GM21526 (cell line): ENCODE results near the gene ACOX3.

Experiments used
- ATAC-seq: cut with Tn5 transposase; IDR thresholded peaks from one replicate; pipeline ENCODE4 v1.9.1; 2021; ENCODE audit warnings: moderate library complexity; ENCODE audit not compliant: unreplicated experiment, low FRiP score

ACOX3 gene

DNA sequence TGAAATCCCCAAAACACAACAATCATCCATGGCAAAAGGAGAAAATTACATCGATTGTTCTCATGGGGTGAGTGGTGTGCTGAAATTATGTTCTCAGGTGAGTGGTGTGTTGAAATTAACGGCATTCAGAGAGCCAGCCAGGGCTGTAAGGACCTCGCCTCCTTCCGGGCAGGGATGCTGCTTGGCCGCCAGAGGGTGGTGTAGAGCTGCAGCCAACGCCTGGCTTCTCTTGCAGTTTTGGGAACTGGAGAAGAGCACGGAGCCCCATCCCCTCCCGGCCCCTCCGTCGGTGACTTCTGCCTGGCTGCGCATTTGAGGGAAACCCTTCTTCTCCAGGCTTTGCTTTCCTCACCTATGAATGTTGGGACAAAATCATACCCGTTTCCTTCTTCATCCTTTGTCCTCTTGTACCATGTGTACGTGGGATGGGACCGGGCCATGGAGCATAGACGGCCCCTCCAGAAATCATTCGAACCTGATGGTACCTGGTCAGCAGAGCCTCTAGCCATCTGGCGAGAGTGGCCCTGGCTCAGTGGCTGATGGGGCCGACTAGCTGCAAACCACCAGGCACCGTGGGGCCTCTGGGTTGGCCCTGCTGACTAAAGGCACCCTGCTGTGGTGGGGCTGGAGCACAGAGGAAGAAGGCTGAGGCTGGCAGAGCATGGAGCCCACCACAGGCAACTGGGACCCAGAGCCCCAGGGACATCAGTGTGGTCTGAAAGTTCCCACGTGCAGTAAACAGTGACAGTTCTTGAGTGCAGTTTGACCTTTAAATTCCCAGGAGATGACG lies 28.4 kb upstream of the ACOX3 start:
- ATAC-seq, result no peak

- no peak for ATAC-seq
These were observed 26.5 kb upstream of the ACOX3 start for GRCh38 chr4:8467016-8467415.

DNA sequence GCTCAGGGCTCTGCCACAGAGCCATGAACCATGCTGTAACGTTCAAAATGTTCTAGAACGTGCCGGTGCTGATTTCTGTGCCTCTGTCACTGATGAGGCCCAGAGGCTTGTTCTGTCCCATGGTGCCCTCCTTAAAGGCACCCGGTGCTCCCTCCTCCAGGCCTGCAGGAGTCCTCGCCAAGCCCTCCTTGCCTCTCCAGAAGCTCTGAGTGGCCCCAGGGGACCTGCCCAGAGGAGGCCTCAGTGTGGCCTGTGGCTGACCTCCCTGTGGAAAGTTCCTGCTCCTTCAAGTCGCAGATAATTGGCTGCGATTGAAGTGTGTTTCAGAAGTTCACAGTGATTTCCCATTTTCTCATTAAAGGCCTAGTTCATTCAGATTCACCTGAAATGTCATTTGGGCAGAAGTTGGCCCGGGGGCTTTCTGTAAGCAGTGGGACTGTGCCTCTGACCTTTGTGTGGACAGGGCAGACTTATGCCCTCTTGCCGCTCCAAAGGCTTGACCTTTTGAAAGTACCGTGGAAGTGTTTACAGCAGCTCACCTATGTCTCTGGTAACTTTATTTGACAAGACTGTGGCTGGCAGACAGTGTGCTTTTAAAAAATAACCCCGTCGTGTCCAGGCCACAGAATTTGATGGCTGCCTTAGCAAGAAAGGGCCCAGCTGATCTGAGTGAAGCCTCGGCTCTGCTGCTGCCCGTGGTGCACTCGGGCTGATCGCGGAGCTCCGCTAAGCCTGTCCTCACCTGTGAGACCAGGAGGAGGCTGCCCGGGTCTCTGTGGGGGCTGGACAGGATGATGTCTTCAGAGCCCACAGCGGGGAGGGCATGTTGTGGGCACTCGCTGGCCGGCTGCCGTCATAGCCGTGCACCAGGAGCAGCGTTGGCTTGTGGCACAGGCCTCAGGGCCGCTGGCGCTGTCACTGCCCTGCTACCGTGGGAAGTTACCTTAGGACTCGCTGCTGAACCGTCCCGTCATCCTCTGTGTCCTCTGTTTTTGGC lies 25.4 kb upstream of the ACOX3 start:
- no peak for ATAC-seq

- ATAC-seq, result no peak
These were observed 23.9 kb upstream of the ACOX3 start for GRCh38 chr4:8464381-8464780.

DNA sequence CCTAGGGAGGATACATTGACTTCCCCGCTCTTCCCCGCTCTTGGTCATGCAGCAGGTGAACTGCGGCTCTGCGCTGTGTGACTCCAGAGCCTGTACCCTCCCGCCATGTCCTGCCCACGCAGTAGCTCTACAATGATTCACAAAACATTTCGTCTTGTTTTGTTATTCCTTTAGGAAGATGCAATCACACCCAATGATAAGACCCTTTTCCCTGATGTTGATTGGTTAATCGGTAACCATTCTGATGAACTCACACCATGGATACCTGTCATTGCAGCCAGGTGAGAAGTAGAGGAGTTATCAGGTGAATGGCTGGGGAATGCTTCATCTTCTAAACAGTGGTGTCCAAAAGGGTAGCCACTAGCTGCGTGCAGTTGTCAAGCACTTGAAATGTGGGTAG lies 23.3 kb upstream of the ACOX3 start:
- ATAC-seq, result no peak

GRCh38 chr4:8461616-8462015 lies 21.1 kb upstream of the ACOX3 start:
- no peak for ATAC-seq

DNA sequence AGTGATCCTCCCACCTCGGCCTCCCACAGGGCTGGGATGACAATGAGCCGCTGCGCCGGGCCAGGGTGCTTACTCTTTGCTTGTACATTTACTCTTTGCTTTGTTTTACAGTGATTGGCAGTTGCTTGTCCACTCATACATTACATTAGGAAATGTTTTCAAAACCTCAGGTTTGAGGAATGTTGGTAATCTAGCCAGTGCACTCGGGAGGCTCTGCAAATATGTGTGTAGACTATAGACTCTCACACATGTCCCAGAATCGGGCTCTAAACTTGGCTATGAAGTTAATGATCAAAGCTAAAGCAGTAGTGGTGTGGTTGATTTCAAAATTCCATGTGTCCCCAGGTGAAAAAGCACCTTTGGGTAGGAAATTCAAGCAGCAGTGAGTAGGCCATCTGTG lies 20.6 kb upstream of the ACOX3 start:
- no peak for ATAC-seq

DNA sequence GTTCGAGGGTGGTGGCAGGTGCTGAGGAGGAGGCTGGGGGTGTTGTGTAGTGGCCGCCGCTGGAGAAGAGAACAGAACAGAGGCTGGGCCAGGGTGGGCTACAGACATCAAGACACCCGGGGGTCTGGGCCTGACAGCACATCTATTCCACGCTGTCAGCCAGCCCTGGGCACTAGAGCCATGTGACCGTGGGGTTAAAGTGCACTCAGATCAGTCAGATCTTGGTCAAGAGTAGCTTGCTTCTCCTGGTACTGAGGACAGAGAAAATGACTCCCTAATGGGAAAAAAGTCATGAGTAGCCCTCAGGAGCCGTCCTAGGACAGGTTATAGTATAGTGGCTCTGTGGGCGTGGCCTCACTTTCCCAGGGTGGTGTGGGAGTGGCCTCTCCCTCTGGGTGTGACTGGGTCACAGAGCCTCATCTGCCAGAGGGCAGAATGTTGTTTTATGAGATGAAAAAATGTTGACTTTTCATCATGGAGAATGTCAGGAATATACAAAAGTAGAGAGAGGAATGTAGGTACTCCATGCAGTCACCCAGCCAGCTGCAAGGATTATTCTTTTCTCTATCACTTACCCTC lies 19.4 kb upstream of the ACOX3 start:
- no peak for ATAC-seq

DNA sequence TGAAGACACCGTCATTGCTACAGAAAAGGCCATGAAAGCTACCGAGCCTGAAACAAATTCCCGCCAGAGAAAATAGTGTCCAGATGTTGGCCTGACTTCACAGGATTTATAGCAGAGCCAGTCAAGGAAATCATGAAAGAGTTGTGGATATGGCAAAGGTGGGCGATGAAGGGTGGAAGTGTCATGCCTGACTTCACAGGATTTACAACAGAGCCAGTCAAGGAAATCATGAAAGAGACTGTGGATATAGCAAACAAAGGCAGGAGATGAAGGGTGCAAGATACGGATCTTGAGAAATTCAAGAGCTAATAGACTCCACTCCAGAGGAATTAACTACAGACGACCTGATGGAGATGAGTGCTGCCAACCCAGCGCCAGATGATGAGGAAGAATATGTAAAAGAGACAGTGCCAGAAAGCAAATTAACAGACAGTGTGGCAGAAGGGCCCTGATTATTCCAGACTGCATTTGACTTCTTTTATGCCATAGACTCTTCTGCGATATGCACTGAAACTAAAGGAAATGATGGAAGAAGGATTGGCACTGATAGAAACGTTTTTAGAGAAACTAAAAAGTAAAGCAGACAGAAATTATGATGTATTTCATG lies 17.2 kb upstream of the ACOX3 start:
- ATAC-seq, result no peak

GRCh38 chr4:8453957-8454356 lies 13.4 kb upstream of the ACOX3 start:
- ATAC-seq, result no peak

DNA sequence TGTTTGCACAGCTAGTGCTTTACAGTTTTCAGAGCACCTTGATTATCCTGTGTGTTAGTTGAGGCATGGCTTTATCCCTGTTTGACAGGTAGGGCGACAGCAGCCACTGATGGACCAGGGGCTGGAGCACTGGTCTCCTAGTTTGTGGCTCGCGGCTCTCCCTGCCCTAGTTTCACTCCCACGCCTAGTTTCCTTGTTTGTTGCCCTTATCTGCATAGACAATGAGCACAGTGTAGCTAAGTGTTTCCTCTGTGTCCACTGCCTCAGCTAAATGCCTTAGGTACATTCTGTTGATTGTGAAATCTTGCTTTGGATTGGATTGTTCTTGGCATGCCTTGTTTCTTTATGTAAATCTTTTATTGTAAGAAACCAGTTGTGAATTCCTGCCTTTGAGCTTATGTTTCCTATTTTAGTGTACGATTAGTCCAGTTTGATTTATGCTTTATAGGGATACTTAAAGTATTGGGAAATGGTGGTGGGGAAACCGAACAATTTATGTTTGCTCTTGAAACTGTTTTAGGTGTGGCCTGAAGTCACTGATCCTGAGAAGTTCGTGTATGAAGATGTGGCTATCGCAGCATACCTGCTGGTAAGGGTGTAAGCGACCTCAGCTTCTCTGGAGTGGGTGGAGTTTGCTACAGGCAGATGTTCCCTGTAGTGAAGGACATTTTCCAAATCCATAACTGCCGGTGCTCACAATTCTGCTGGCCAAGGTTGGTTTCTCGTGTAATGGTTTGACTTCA lies 11.1 kb upstream of the ACOX3 start:
- ATAC-seq, result no peak

DNA sequence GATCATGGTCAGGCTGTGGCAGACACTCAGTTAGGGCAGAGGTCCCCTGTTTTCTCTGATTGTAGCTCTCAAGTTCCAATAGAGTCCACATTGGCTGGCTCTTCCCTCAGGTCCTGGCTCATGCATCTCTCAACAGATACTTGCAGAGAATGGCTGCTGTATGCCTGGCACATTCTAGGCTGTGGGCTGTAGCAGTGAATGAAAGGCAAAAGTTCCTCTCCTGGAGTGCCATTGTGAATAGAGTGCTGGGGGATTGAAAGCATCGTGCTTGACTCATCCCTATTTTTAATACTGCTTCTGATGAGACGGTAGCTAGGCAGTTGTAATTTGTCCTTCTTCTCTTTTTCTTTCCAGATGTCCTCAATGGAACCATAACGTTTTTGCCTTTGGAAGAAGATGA lies 5.6 kb upstream of the ACOX3 start:
- ATAC-seq, result no peak

DNA sequence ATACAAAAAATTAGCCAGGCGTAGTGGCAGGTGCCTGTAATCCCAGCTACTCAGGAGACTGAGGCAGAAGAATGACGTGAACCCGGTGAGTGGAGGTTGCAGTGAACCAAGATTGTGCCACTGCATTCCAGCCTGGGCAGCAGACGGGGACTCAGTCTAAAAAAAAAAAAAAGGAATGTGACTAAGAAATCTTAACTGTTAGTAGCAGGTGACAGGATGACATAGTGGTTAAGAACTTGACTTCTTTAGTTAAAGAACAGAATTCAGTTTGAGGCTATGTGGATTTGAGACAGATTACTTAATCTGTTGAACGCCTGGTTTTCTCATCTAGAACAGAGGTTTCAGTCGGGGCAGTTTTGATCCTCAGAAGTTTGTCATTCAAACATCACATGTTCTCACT lies 3.3 kb upstream of the ACOX3 start:
- no peak for ATAC-seq

DNA sequence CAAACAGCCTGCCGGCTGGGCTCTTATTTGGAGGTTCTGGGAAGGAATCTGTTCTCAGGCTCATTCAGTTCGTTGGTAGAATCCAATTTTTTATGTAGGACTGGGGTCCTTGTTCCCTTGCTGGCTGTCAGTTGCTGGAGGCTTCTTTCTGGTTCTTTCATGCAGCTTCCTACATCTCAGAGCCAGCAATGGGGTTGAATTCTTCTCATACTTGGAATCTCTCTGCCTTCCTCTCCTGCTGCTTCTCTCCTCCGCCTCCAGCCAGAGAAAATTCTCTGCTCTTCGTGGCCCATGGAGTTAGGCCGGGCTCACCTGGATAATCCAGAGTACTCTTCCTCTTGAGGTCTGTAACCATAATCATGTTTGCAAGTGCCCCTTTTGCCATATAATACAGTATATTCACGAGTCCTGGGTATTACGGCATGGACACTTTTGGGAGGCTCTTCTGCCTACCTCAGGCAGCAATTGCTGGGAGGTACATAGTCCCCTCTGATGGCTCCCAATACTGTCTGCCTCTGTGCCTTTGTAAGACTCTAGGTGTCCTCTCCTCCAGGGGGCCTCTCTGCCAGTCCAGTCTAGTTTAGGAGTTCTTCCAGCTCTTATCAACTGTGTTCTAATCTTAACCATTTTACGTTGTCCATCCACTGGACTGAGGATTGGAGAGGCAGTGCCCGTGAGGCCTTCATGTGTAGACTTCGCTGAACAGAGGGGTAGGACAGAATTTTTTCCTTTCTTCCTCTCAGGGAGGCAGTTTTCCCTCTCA lies 2.3 kb upstream of the ACOX3 start:
- ATAC-seq, result no peak

DNA sequence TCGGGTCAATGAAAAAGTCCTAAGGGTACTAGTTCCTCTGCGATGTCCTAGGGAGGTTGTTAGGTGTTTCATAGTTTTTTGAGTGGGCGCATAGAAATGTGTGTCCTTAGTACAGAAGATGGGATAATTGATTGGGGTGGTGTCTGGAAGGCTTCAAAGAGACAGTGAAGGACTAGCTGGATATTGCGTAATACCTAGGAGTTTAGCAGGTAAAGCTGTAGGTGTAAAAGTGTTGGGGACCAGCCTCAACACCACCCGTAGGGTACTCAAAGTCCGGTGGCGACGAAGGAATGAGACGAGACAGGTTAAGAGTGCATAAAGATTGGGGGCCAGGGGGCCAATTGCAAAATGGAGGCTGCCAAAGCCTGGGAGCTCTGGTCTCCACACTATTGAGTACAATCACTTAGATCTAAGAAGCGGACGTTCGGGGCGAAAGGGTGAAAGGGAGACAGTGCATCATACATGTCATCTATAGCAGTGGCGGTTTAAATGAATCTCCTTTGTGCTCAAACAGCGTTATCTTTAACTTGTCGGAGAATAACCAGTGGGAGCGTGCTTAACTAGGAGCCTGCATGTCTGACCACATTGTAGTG lies 1.1 kb upstream of the ACOX3 start:
- ATAC-seq, result no peak

- peak; percentile 20 for ATAC-seq
These were observed 520 bp downstream of the ACOX3 start for GRCh38 chr4:8439914-8440491.

GRCh38 chr4:8439168-8439567 lies 1.4 kb downstream of the ACOX3 start:
- no peak for ATAC-seq

- ATAC-seq, result no peak
These were observed 1.8 kb downstream of the ACOX3 start for GRCh38 chr4:8438743-8439142.

- no peak for ATAC-seq
These were observed 3.2 kb downstream of the ACOX3 start for GRCh38 chr4:8437281-8437680.
